B cell (primary cell): ENCODE data around the gene RHOH. TPM values are rescaled to one million over a fixed set of nuclear protein-coding genes. Genes with fewer than 3 reads are reported as not detected.

ENCODE experiments used
- ATAC-seq: fragments of 200-7000 bp; cut with Tn5 transposase; one replicate; pipeline ENCODE4 v1.10.0; 2021; ENCODE audit warnings: low read depth, mild to moderate bottlenecking, moderate number of reproducible peaks, moderate library complexity
- CTCF ChIA-PET: fragments of 350-600 bp; sonication (Branson Sonifier 250); formaldehyde crosslinking; loops from one replicate; lab custom pipeline; 2021; ENCODE audit warnings: antibody characterized with exemption, inconsistent platforms; lab: Charles Lee
- POLR2A ChIA-PET: fragments of 350-600 bp; sonication (Branson Sonifier 250); formaldehyde crosslinking; loops from one replicate; lab custom pipeline; 2021; ENCODE audit warnings: antibody characterized with exemption; lab: Charles Lee
- DNase-seq: peaks from one replicate; pipeline ENCODE4 v3.0.0; 2013
- H2AFZ ChIP-seq: 2 replicates; pipeline ENCODE4 v1.6.1; 2012; ENCODE audit warnings: mild to moderate bottlenecking, low read depth, low read length; ENCODE audit not compliant: insufficient read depth, poor library complexity, severe bottlenecking
- H3K27ac ChIP-seq, 2 donors: 1 replicate in 1 of 2; 2 replicates in 1 of 2; pipeline ENCODE4 v1.5.1; 2012 to 2013; ENCODE audit warnings: low read length in 2 of 2, mild to moderate bottlenecking in 2 of 2, moderate library complexity in 1 of 2
- H3K27me3 ChIP-seq, 4 experiments: fragments of 200-600 bp in 1 of 4; sonication (generic) in 1 of 4; replicated peaks in 1 of 4; 1 replicate in 2 of 4; 2 replicates in 2 of 4; pipeline versions ENCODE4 v1.6.1 to v1.7.0; 2013 to 2016; ENCODE audit warnings: low read length in 3 of 4, mild to moderate bottlenecking in 2 of 4, mixed read lengths in 1 of 4, moderate library complexity in 1 of 4; ENCODE audit not compliant: insufficient read depth in 4 of 4, control insufficient read depth in 3 of 4; ENCODE audit errors: control extremely low read depth in 1 of 4
- H3K36me3 ChIP-seq, 2 experiments: replicated peaks in 1 of 2; 1 replicate in 1 of 2; 2 replicates in 1 of 2; pipeline versions ENCODE4 v1.6.1 to v1.7.1; 2013; ENCODE audit warnings: low read length in 1 of 2; ENCODE audit not compliant: insufficient read depth in 2 of 2, control insufficient read depth in 1 of 2; ENCODE audit errors: control extremely low read depth in 1 of 2, extremely low read depth in 1 of 2
- H3K4me1 ChIP-seq, 2 donors: fragments of 200-600 bp in 1 of 2; sonication (generic) in 1 of 2; 1 replicate in 1 of 2; 2 replicates in 1 of 2; pipeline versions ENCODE4 v1.5.1 to v1.6.1; 2013 to 2017; ENCODE audit warnings: low read length in 2 of 2; ENCODE audit not compliant: control insufficient read depth in 2 of 2, insufficient read depth in 2 of 2
- H3K4me2 ChIP-seq: replicated peaks from 2 replicates; pipeline ENCODE3; 2012; ENCODE audit warnings: mild to moderate bottlenecking, low read depth, low read length; ENCODE audit not compliant: poor library complexity, severe bottlenecking
- H3K4me3 ChIP-seq, 5 experiments: fragments of 200-600 bp in 1 of 5; sonication (generic) in 1 of 5; 1 replicate in 3 of 5; 2 replicates in 2 of 5; pipeline versions ENCODE4 v1.5.1 to v1.7.0; 2011 to 2016; ENCODE audit warnings: low read length in 4 of 5, mild to moderate bottlenecking in 4 of 5, low read depth in 2 of 5, control low read depth in 1 of 5, moderate library complexity in 1 of 5; ENCODE audit not compliant: insufficient read depth in 1 of 5; ENCODE audit errors: control extremely low read depth in 1 of 5, extremely low read depth in 1 of 5
- H3K79me2 ChIP-seq: fragments of 200-600 bp; sonication (generic); one replicate; pipeline ENCODE4 v1.6.0; 2016; ENCODE audit warnings: low read length; ENCODE audit not compliant: control insufficient read depth, insufficient read depth
- H3K9ac ChIP-seq: fragments of 200-600 bp; sonication (generic); 2 replicates; pipeline ENCODE4 v1.6.1; 2017; ENCODE audit warnings: mild to moderate bottlenecking, low read length, moderate library complexity
- H3K9me3 ChIP-seq, 3 donors: one replicate each; pipeline versions ENCODE4 v1.6.1 to v1.7.1; 2013; ENCODE audit warnings: low read length in 2 of 3; ENCODE audit not compliant: control insufficient read depth in 2 of 3, insufficient read depth in 1 of 3; ENCODE audit errors: control extremely low read depth in 1 of 3
- H4K20me1 ChIP-seq: 2 replicates; pipeline ENCODE4 v1.6.0; 2012; ENCODE audit warnings: mild to moderate bottlenecking, low read length; ENCODE audit not compliant: insufficient read depth, control insufficient read depth, poor library complexity, severe bottlenecking
- H3K27ac Mint-ChIP-seq: one replicate; pipeline ENCODE4 v1.8.0; 2021; ENCODE audit warnings: mixed read lengths
- H3K27me3 Mint-ChIP-seq: one replicate; pipeline ENCODE4 v1.8.0; 2021; ENCODE audit warnings: mixed read lengths
- H3K4me1 Mint-ChIP-seq: one replicate; pipeline ENCODE4 v1.8.0; 2021; ENCODE audit warnings: mixed read lengths
- H3K4me3 Mint-ChIP-seq: one replicate; pipeline ENCODE4 v1.8.0; 2021; ENCODE audit warnings: mixed read lengths
- H3K9me3 Mint-ChIP-seq: one replicate; pipeline ENCODE4 v1.8.0; 2022; ENCODE audit warnings: mixed read lengths; ENCODE audit not compliant: insufficient read depth
- CTCF ChIP-seq: fragments of 200-600 bp; IDR thresholded peaks from one replicate; pipeline ENCODE4 v1.8.0; 2022; ENCODE audit warnings: antibody characterized with exemption, mild to moderate bottlenecking
- EZH2 ChIP-seq: IDR thresholded peaks from 2 replicates; pipeline ENCODE4 v1.6.1; 2012; ENCODE audit warnings: borderline replicate concordance, low read depth, mild to moderate bottlenecking, moderate library complexity, low read length; ENCODE audit not compliant: insufficient read depth, poor library complexity, severe bottlenecking
- WGBS: methylation state at CpG from one replicate; pipeline ENCODE4 v1.1.5; 2013; ENCODE audit warnings: missing lambda C conversion rate; ENCODE audit not compliant: insufficient coverage; 5-methylcytosine and 5-hydroxymethylcytosine counted together
- intact Hi-C: fragments of 100-400 bp; cut with micrococcal nuclease; formaldehyde crosslinking; loops from one replicate; pipeline ENCODE4 v1.10.0; 2022
- polyA plus RNA-seq: library from polyadenylated mRNA; depleted of rRNA; stranded (reverse); fragments of >200 nt; gene quantifications from 2 replicates; pipeline ENCODE4 v1.2.3, GENCODE V29; 2012
- total RNA-seq, 2 donors: library from RNA; stranded (reverse); fragments of 120-200 nt in 1 of 2; gene quantifications; 1 replicate in 1 of 2; 2 replicates in 1 of 2; pipeline versions ENCODE4 v1.2.3 to v1.2.4, GENCODE V29; 2013 to 2022

RHOH gene
- total and polyA plus RNA-seq, 2 donors (not counting 1 experiment from before 2014, with no cell fraction given): 118 to 209 TPM

GRCh38 chr4:40160258-40160657 is 36.6 kb upstream of the RHOH start:
- H3K79me2 ChIP-seq: peaks cover 4% of the 10 kb centered on the region
- H3K27me3 ChIP-seq: no peaks in the 10 kb centered on the region
- POLR2A ChIA-PET: interaction anchor here (0.5 to 0.6 kb wide), 2 partner anchors 32 to 102 kb away, joined by 4 to 5 read pairs; no protein-coding TSS in a partner anchor
- no peaks in the 10 kb centered on the region for H3K4me1 ChIP-seq
- no peak overlapping the region for H3K4me2 ChIP-seq
- H3K4me1 Mint-ChIP-seq: no peaks in the 10 kb centered on the region
- CTCF ChIA-PET: interaction anchor here (0.9 to 1.4 kb wide), 2 partner anchors 104 to 157 kb away, joined by 4 read pairs; partner anchors contain the start of gene N4BP2
- no peak overlapping the region for H3K27ac ChIP-seq
- DNase-seq (no peak), ATAC-seq (no peak)
- H3K4me3 Mint-ChIP-seq: no peak overlapping the region
- H3K27ac Mint-ChIP-seq: no peak overlapping the region
- no peaks in the 10 kb centered on the region for H3K9me3 ChIP-seq
- no peak overlapping the region for H3K9ac ChIP-seq
- intact Hi-C loops: no loop called here
- no peaks in the 10 kb centered on the region for H3K27me3 Mint-ChIP-seq
- no peaks in the 10 kb centered on the region for H4K20me1 ChIP-seq
- no peak overlapping the region for H3K4me3 ChIP-seq
- 86% methylated on average over 5 of the region's 9 CpGs for WGBS
- H2AFZ ChIP-seq: no peak overlapping the region
- no peaks in the 10 kb centered on the region for H3K36me3 ChIP-seq
- no peaks in the 10 kb centered on the region for H3K9me3 Mint-ChIP-seq
- TF ChIP-seq EZH2 (no peak), CTCF (no peak)

GRCh38 chr4:40164459-40164858 is 32.4 kb upstream of the RHOH start:
- no peaks in the 10 kb centered on the region for H3K36me3 ChIP-seq
- H3K4me1 Mint-ChIP-seq: peaks cover 2% of the 10 kb centered on the region
- no peaks in the 10 kb centered on the region for H4K20me1 ChIP-seq
- DNase-seq: no peak
- no peak overlapping the region for H3K27ac ChIP-seq
- peaks cover 1% of the 10 kb centered on the region for H3K79me2 ChIP-seq
- H3K9me3 Mint-ChIP-seq: no peaks in the 10 kb centered on the region
- no peak overlapping the region for H3K27ac Mint-ChIP-seq
- CTCF ChIA-PET: interaction anchor here (0.6 to 1.6 kb wide), 4 partner anchors 12 to 156 kb away, joined by 3 to 5 read pairs (median 4); no protein-coding TSS in a partner anchor
- H3K27me3 ChIP-seq: no peaks in the 10 kb centered on the region
- ATAC-seq: no peak
- H3K27me3 Mint-ChIP-seq: no peaks in the 10 kb centered on the region
- no peaks in the 10 kb centered on the region for H3K9me3 ChIP-seq
- no peak overlapping the region for H3K9ac ChIP-seq
- H3K4me3 Mint-ChIP-seq: no peak overlapping the region
- TF ChIP-seq EZH2 (no peak), CTCF (no peak)
- intact Hi-C loops: no loop called here
- H3K4me3 ChIP-seq: no peak overlapping the region
- no peak overlapping the region for H3K4me2 ChIP-seq
- H3K4me1 ChIP-seq: no peaks in the 10 kb centered on the region
- POLR2A ChIA-PET: no interaction called here
- H2AFZ ChIP-seq: no peak overlapping the region
- WGBS: 100% methylated on average over 1 of the region's 3 CpGs
